Thyroid gland (tissue), 4 donors: Measurements from ENCODE around the gene RIPK3.

Experiments used
- CTCF ChIP-seq, 6 experiments: fragments of 200-600 bp in 3 of 6; fragments of 450-650 bp in 3 of 6; sonication (generic) in 3 of 6; IDR thresholded peaks; one replicate each; pipeline ENCODE4 v1.5.1; 2016 to 2019; ENCODE audit warnings: antibody characterized with exemption in 6 of 6, mild to moderate bottlenecking in 2 of 6, inconsistent platforms in 1 of 6, moderate library complexity in 1 of 6
- POLR2A ChIP-seq, 2 donors: fragments of 450-650 bp; IDR thresholded peaks; one replicate each; pipeline ENCODE4 v1.6.1; 2017; ENCODE audit warnings: antibody characterized with exemption in 2 of 2, mild to moderate bottlenecking in 2 of 2, moderate library complexity in 1 of 2

DNA sequence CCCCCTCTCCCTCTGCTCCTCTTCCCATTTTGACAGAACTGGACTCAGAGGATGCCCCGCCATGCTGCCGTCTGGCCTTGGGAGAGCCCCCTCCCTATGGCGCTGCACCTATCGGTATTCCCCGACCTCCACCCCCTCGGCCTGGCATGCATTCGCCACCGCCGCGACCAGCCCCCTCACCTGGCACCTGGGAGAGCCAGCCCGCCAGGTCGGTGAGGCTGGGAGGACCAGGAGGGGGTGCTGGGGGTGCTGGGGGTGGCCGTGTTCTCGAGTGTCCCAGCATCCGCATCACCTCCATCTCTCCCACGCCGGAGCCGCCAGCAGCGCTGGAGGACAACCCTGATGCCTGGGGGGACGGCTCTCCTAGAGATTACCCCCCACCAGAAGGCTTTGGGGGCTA is 29.7 kb upstream of the RIPK3 start:
- TF ChIP-seq CTCF (IDR thresholded peaks at IDR 0.05) (no peak), POLR2A (IDR thresholded peaks at IDR 0.05) (no peak)
